Mesenteric fat pad (tissue), 1 donor: ENCODE measurements around the gene FRMD4A. TPM values are rescaled to one million over a fixed set of nuclear protein-coding genes. Genes with fewer than 3 reads are reported as not detected.
"Not testable (repeated sequence)": the region's sequence is repeated elsewhere in the genome, so short reads cannot be mapped to it uniquely, and the experiment has no call there.

Experiments used
- DNase-seq: peaks from one replicate; pipeline ENCODE4 v3.0.0-alpha.2; 2020; ENCODE audit warnings: low spot score
- total RNA-seq: library from RNA; stranded (reverse); fragmentation: NEBNext Ultra II Directional; extraction: Animal tissue kit (Norgen Biotek cat#: 25700); gene quantifications from one replicate; pipeline ENCODE4 v1.2.1, GENCODE V29; 2021
- donor health status: DM: yes; HTN: yes; CAD: no.

Gene FRMD4A
- total RNA-seq, 1 donor from 2014 or later = 188 TPM

- no peak for DNase-seq
These were observed 440.2 kb downstream of the FRMD4A start for GRCh38 chr10:13890233-13891127.

GRCh38 chr10:13887761-13888160, 443.0 kb downstream of the FRMD4A start:
- DNase-seq = no peak

- no peak for DNase-seq
These were observed 445.3 kb downstream of the FRMD4A start for GRCh38 chr10:13885238-13885990.

- DNase-seq = no peak
These were observed 446.9 kb downstream of the FRMD4A start for GRCh38 chr10:13883636-13884444.

- DNase-seq = no peak
These were observed 448.5 kb downstream of the FRMD4A start for GRCh38 chr10:13882119-13882711.

GRCh38 chr10:13880760-13881159, 450.0 kb downstream of the FRMD4A start:
- no peak for DNase-seq

- no peak for DNase-seq
These were observed 453.4 kb downstream of the FRMD4A start for GRCh38 chr10:13877154-13877909.

GRCh38 chr10:13873196-13873595, 457.5 kb downstream of the FRMD4A start:
- DNase-seq = no peak

GRCh38 chr10:13872411-13872810, 458.3 kb downstream of the FRMD4A start:
- no peak for DNase-seq

GRCh38 chr10:13871776-13872175, 458.9 kb downstream of the FRMD4A start:
- no peak for DNase-seq

GRCh38 chr10:13871011-13871410, 459.7 kb downstream of the FRMD4A start:
- no peak for DNase-seq

- no peak for DNase-seq
These were observed 461.4 kb downstream of the FRMD4A start for GRCh38 chr10:13869295-13869664.

GRCh38 chr10:13868528-13869294, 462.0 kb downstream of the FRMD4A start:
- DNase-seq = no peak

GRCh38 chr10:13867822-13868221, 462.9 kb downstream of the FRMD4A start:
- DNase-seq = no peak

GRCh38 chr10:13865758-13866491, 464.8 kb downstream of the FRMD4A start:
- no peak for DNase-seq

- not testable (repeated sequence) for DNase-seq
These were observed 465.5 kb downstream of the FRMD4A start for GRCh38 chr10:13865220-13865619.

GRCh38 chr10:13862546-13863233, 468.0 kb downstream of the FRMD4A start:
- no peak for DNase-seq

GRCh38 chr10:13860886-13861285, 469.8 kb downstream of the FRMD4A start:
- no peak for DNase-seq
